Measurements from ENCODE around the gene MAST2.
"Not testable (repeated sequence)": the region's sequence is repeated elsewhere in the genome, so short reads cannot be mapped to it uniquely, and the experiment has no call there.

The MAST2 gene

DNA sequence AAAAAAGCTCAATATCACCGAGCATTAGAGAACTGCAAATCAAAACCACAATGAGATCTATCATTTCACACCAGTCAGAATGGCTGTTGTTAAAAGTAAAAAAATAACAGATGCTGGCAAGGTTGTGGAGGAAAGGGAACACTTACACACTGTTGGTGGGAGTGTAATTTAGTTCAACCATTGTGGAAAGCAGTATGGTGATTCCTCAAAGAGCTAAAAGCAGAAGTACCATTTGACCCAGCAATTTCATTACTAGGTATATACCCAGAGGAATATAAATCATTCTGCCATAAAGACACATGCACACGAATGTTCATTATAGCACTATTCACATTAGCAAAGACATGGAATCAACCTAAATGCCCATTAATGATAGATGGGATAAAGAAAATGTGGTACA lies 146.1 kb downstream of the MAST2 start:
- not testable (repeated sequence) for DNase-seq

DNA sequence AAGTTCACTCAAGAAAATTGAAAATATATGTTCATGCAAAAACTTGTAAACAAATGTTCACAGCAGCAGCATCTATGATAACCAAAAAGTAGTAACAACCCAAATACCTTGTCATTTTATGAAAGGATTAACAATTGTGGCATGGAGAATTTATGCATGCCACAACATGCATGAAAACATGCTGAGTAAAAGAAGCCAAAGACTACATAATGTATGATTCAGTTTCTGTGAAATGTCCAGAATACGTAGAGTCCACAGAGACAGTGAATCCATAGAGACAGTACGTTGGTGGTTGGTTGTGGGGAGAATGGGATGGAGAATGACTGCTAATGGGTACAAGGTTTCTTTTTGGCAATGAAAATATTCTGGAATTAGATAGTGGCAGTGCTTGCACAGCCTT lies 148.7 kb downstream of the MAST2 start:
- DNase-seq, result no peak

DNA sequence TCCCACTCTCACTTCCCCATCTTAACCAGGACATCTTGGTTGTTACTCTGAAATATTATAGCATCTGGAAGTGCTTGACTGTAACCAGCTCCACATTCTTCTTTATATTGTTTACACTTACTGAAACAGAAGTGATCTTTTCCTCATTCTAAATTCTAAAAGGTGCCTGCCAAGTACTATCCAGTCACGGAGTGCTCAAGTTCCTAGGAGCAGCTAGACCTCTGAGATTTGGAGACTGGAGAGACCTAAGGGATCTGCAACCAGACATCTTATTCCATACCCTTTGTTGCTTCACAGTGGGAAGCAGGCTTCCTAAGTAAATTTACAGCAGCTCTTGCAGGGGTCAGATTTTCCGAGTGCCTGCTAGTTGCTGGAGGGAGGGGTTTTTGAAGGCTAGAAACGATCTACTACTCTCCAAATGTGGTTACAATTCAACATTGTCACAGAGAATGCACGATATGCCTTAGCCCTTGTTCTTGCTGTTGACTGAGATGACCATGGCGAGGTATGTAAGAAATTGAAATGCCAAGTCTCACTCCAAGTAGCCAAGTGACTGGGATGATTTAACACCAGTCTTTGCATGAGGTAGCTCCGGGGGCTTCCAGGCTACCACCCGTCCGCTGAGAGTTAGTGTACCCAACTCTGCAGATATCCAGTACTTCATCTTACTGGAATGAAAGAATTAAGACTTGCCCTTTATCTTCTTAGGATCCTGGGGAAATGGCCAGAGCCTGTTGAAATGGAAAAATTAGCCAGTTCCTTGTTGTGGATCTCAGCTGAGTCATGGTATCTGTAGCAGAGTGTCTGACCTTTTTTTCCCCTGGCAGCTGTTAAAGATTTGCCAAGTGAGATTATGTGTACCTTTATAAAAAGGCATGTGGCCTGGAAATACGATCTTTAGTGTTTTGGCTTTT lies 150.8 kb downstream of the MAST2 start:
- no peak for DNase-seq

DNA sequence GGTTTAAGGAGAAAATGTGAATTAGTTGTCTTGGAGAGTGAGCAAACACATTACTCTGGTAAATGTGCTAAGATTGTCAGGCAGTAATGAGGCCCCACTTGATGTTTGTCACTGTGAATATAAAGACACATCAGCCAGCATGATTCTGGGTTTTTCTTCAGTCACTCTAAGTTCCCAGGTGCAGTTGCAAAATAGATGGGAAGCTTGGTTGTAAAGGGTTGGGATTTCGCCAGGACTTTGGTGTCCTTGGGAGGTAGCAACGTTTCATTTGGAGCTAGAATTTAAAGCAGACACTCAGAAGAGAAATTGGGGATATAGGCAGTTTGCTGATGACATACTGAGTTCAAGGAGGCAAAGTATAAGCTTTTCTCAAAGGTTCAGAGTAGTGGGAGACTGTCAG lies 154.3 kb downstream of the MAST2 start:
- no peak for DNase-seq

DNA sequence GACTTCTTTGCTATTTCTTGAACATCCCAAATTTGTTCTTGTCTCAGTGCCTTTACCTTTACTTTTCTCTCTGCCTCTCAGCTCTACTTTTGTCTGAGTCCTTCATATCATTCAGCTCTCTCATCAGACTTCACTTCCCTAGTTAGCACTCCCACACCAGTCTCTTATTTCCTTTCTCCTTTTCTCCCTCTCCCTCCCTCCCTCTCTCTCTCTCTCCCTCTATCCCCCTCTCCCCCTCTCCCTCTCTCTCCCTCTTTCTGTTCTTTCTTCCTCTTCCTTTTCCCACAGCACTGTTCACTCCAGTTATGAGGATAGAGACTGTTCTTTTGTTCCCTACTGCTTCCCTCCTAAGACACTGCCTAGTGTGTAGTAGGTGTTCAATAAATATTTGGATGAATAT lies 154.9 kb downstream of the MAST2 start:
- DNase-seq, result no peak

DNA sequence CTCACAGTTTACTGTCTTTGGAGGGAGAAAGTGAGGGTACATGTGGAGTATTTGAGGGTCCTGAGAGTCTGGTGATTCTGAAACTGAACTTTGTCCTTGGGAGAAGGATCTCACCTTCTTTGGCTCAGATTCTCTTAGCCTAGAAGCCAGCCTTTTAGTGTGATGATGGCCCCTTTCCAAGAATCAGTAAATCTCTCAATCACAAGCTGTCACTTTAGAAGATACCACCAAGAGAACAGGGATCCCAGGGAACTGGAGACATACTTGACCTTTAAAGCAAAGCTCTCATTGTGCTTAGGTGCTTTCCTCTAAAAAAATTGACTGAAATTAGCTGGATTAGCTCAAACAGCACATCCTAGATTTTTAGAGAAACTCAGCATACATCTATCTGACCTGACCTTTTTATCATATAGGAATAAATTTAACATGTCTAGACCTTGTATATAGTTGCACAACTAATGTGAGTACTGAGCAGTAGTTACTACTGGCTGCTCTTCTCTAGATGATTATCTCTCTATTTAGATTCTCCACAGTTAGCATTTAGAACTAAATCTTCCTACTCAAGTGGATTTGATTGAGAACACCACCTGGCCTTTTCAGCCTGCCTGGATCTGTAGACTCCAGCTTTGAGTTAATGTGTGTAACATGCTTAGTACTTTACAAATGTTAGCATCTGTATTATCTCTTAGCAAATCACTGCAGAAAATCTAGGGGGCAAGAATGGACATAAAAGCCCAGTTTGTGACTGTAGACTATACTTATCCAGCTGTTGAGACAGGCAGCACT lies 157.7 kb downstream of the MAST2 start:
- no peak for DNase-seq

DNA sequence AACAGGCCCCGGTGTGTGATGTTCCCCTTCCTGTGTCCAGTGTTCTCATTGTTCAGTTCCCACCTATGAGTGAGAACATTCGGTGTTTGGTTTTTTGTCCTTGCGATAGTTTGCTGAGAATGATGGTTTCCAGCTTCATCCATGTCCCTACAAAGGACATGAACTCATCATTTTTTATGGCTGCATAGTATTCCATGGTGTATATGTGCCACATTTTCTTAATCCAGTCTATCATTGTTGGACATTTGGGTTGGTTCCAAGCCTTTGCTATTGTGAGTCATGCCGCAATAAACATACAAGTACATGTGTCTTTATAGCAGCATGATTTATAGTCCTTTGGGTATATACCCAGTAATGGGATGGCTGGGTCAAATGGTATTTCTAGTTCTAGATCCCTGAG lies 158.5 kb downstream of the MAST2 start:
- not testable (repeated sequence) for DNase-seq

DNA sequence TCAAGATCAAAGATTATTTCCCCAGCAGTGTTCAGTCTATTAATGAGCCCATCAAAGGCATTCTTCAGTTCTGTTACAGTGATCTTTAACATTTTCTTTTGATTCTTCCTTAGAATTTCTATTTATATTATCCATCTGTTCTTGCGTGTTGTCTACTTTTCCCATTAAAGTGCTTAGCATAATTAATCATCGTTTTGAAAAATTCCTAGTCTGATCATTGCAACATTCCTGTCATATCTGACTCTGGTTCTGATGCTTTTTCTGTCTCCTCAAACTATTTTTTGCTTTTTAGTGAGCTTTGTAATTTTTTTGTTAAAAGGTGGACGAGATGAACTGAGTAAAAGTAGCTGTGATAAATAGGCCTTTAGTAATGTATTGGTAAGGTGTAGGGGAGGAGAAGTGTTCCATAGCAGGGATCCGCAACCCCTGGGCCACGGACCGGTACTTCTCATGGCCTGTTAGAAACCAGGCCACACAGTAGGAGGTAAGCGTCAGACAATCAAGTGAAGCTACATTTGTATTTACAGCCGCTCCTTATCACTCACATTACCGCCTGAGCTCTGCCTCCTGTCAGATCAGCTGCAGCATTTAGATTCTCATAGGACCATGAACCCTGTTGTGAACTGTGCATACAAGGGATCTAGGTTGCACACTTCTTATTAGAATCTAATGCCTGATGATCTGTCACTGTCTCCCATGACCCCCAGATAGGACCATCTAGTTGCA lies 165.7 kb downstream of the MAST2 start:
- DNase-seq, result no peak

DNA sequence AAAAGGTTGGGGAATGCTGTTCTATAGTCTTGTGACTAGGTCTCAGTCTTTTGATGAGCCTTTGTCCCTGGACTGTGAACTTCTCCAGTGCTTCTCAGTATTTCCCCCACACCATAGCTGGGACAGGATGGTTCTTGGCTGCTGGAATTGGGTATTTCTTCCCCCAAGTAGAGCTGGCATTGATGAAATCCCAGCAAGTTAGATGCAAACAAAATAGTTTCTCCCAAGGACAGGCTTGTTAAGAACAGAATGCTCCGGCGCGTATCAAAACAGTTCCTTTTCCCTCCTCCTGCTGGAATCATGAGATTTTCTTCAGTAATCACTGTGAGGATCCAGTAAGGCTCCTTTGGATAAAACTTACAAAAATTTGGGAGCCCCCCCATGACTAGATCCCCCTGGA lies 166.5 kb downstream of the MAST2 start:
- no peak for DNase-seq

DNA sequence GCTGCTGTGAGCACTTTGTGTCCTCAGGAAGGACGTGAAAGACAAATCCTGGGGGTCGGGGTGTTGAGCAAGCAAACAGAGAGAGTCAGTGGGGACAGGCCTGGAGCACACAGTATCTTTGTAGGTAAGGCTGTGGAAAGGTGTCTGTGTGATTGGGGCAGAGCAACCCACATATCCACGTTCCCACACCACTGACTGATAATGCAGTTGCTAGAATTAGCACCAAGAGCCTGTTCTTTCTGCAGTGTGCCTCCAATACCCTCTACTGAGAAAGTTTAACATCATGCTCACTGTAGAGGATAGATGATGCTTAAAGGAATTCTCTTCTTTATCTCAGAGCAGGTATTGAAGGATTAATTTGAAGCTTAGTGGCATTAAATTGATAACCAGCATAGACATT lies 167.9 kb downstream of the MAST2 start:
- no peak for DNase-seq

DNA sequence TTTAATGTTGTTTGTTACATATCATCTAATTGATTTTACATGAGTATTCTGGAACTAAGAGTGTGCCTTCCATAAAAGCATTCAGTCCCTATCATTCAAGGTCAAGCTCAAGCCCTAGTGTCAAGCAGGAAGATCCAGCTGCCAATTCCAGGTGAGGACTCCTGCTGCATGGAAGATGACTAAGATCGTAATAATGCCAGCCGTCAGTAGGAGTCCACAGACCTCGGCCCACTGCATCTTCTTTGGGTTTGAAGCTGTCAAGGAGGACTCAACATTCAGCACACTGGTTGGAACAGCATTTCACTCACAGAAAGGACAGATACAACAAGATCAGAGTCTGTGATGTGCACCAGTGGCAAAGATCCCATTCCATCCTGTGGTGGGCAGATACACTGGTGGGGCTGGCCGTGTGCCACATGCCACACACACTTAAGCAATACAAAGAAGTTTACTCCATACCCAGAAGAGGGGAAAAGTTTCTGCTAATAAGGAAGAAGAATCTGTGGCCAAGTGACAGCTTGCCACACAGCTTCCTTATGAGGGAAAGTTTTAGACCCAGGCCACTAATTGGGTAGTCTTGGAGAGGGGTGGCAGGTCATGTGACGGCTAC lies 168.6 kb downstream of the MAST2 start:
- DNase-seq, result no peak

DNA sequence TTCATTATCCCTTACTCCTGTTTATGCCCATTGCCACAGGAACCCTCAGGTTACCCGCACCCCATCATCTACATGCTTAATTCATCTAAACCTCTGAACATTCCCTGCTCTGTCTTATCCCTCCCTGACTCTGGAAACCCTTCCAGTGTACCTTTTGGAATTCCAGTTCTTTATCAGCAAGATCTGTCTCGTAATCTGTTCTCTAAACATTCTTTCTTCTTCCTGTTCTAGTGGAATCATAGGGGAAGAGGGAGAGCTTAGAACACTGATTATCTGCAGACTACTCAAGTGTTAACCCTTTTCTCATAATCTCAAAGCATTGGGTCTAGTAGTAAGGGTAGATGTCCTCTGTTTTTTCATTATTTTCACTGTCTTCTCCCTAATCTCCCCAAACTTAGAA lies 169.2 kb downstream of the MAST2 start:
- DNase-seq, result no peak

DNA sequence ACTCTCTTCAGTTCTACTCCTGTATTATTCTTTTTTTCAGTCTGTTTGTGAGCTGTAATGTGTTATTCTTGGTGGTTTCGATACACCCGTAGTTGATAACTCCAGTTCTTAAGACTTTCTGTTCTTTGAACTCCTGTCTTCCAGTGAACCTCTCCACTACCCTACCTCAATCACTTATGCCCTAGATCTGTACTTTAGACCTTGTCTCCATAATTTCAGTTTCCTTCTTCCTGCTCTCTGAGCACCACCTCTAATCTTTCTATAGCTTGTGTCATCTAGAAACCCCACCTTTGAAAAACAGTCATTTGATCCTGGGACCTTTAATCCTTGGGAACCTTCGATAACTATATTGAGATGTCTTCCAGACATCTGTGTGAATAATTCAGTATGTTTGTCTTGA lies 169.7 kb downstream of the MAST2 start:
- DNase-seq, result no peak

DNA sequence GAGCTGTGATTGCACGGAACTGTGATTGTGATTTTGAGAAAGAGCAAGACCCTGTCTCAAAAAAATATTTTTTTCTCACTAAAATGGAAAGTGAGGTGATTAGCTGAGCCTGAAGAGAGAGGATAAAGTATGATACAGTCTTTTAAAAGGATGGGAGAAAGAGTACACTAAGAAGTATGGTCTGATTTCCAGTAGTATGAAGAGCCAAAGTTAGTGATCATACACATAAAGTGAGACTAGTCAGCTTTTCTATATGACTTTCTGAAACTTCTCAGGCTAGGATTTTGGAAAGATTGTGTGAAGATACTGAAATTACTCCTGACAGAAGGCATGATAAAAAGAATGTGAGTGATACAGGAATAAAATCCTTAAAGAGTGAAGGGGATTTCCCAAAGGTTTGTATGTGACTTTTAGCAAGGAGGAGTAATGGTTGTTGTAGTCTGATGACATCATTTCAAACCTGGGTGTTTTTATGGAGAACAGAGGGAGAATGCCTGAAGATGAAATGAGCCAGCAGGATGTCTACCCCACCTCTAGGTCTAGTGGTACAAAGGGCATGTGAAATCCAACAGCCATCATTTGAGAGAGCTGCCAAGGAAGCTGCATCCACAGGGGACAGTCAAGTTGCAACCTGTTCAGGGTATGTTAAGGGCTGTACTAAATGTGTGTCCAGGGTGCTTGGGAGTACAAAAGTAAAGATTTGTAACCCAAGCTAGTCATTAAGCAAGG lies 171.3 kb downstream of the MAST2 start:
- peak; percentile 66 for DNase-seq

DNA sequence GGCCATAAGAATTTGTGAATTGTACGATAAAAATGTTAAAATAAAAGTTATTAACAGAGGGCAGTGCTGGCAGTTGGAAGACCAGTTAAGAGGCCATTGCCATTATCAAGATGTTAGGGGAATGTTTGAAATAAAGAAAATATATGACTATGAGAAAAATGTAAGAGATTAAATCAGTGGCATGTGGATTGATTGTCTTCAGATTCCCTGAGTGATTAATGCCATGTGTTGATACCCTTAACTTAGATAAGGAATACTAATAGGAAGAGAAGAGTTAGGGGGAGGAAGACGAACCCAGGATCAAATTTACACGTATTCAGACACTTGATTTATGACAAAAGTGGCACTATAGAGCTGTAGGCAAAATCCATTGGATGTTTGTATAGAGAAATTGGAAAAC lies 173.2 kb downstream of the MAST2 start:
- no peak for DNase-seq

DNA sequence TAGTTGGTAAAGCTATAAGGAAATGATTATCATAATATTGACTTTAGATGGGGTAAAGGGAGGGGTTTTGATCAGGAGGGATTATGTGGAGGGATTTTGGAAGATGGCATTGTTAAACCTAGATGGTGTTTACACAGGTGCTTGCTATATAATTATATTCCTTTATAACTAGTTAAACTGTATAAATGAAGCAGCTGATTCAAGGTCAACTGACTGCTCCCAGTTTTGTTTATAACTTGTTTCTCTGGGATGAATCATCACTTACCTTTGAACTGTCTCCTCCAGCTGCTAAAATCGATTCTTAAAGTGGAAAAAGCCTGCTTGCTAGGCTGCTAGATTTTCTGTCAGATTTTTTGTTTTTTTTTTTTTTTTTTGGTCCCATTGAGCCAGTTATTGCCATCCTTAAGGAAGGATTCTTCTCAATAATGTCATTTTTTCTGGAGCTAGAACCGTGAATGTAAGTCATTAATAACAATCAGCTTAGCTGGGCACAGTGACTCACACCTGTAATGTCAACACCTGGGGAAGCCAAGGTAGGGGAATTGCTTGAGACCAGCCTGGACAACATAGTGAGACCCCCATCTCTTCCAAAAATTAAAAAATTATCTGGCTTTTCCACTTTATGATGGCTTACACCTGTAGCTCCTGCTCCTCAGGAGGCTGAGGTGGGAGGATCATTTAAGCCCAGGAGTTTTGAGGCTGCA lies 175.8 kb downstream of the MAST2 start:
- peak; percentile 39 for DNase-seq

DNA sequence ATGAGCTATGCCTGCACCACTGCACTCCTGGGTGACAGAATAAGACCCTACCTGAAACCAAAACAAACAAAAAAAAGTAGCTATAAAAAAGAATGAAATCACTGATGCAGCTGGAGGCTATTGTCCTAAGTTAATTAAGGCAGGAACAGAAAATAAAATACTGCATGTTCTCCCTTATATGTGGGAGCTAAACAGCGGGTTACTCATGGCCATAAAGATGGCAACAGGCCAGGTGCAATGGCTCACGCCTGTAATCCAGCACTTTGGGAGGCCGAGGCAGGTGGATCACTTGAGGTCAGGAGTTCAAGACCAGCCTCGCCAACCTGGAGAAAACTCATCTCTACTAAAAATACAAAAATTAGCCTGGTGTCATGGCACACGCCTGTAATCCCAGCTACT lies 176.4 kb downstream of the MAST2 start:
- DNase-seq, result no peak

DNA sequence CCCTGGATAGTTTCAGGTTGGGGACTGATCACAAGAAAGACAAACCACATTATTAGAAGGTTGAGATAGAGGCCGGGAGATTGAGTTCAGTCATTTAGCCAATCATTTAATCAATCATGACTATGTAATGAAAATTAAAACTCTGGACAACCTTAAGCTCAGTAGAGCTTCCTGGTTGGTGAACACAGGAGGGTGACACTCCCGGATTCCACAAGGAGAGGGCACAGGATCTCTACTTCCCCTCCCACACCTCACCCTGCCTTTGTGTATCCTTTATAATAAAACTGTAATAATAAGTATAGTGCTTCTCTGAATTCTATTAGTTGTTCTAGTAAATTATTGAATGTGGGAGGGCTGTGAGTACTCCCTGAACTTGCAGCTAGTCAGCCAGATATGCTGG lies 178.9 kb downstream of the MAST2 start:
- DNase-seq, result no peak

DNA sequence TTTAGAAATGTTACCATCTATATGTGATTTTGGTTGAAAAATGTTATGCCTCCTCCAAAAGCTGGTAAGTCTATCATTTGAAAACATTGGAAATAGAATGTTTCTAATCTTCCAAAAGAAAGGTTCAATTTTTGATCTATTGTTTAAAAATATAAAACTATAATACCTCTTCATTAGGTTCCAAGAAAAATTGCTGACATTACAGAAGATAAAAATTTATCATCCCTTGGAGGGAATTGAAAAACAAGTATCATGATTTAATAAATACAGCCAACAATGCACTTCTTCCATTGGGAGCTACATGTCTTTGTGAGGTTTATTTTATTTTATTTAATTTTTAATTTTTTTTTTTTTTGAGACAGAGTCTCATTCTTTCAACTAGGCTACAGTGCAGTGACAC lies 180.6 kb downstream of the MAST2 start:
- no peak for DNase-seq

DNA sequence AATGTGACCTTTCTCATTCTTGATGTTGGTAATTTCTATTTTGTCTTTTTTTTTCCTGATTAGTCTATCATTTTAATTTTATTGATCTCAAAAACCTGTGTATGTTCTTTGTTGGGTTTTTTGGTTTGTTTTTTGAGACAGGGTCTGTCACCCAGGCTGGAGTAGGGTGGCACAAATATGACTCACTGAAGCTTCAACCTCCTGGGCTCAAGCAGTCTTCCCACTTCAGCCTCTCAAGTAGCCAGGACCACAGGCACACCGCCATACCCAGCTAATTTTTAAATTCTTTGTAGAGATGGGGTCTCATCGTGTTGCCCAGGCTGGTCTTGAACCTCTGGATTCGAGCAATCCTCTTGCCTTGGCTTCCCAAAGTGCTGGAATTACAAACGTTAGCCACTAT lies 183.8 kb downstream of the MAST2 start:
- no peak for DNase-seq

DNA sequence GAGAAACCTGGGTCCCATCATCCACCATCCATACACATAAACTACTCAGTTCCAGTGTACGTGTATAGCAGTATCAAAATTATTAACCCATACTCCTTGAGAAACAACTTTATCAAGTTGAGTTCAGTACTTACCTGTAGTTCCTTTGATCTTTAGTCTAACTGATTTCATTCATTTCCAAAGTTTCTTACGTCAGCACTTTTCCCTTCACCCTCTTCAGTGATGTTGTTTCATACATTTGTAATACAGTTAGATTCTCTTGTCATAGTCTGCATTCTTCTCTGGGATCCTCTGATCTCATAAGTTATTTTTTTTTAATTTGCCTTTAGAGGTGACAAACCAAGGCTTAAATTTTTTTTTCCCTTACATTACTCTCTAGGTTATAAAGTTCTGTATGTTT lies 185.8 kb downstream of the MAST2 start:
- no peak for DNase-seq

DNA sequence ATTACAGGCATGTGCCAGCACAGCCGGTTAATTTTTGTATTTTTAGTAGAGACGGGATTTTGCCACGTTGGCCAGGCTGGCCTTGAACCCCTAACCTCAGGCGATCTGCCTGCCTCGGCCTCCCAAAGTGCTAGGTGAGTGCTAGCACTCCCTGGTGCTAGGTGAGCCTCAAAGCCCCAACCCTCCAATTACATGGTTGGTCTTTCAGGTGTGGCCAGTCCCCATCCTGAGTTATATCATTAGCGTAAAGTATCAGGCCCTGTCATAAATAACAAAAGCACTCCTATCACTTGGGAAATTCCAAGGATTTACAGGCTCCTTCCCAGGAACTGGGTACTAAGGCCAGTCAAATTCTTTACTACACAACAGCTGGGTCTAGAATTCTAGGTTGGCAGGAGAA lies 191.0 kb downstream of the MAST2 start:
- DNase-seq, result no peak

Data from DMS79 treated with DMSO at 0.1 percent for 48 hours (cell line).